Neutrophil (primary cell): ENCODE results near the gene ABCD4.

Experiments used
- H3K27ac ChIP-seq: fragments of 200-600 bp; sonication (generic); 2 replicates; pipeline ENCODE4 v1.5.1; 2016; ENCODE audit warnings: mild to moderate bottlenecking, moderate library complexity
- H3K27me3 ChIP-seq: fragments of 200-600 bp; sonication (generic); 2 replicates; pipeline ENCODE4 v1.6.0; 2016; ENCODE audit warnings: mild to moderate bottlenecking
- H3K36me3 ChIP-seq: fragments of 200-600 bp; sonication (generic); 2 replicates; pipeline ENCODE4 v1.5.1; 2017
- H3K4me1 ChIP-seq, 2 experiments: fragments of 200-600 bp in 1 of 2; sonication (generic) in 1 of 2; 1 replicate in 1 of 2; 2 replicates in 1 of 2; pipeline versions ENCODE4 v1.5.1 to v1.6.1; 2013 to 2016; ENCODE audit warnings: low read depth in 1 of 2, low read length in 1 of 2, mild to moderate bottlenecking in 1 of 2, moderate library complexity in 1 of 2; ENCODE audit not compliant: control insufficient read depth in 1 of 2, insufficient read depth in 1 of 2
- H3K4me3 ChIP-seq, 2 experiments: fragments of 200-600 bp in 1 of 2; sonication (generic) in 1 of 2; 1 replicate in 1 of 2; 2 replicates in 1 of 2; pipeline ENCODE4 v1.5.1; 2013 to 2016; ENCODE audit warnings: low read depth in 1 of 2, low read length in 1 of 2, mild to moderate bottlenecking in 1 of 2, moderate library complexity in 1 of 2
- H3K9me3 ChIP-seq: fragments of 200-600 bp; sonication (generic); 2 replicates; pipeline ENCODE4 v1.5.1; 2016
- CTCF ChIP-seq: fragments of 200-600 bp; sonication (generic); IDR thresholded peaks from 2 replicates; pipeline ENCODE4 v1.5.1; 2016; ENCODE audit warnings: antibody characterized with exemption

Gene ABCD4

GRCh38 chr14:74312161-74312560 lies 9.4 kb upstream of the ABCD4 start:
- Histone ChIP-seq H3K27ac (no peak overlapping the region), H3K4me3 (no peak overlapping the region), H3K36me3 (no peaks in the 10 kb centered on the region), H3K27me3 (no peaks in the 10 kb centered on the region), H3K4me1 (no peaks in the 10 kb centered on the region), H3K9me3 (no peaks in the 10 kb centered on the region)
- TF ChIP-seq CTCF: no peak

GRCh38 chr14:74309125-74310022 lies 6.6 kb upstream of the ABCD4 start:
- no peak for TF ChIP-seq CTCF
- Histone ChIP-seq H3K4me3 (no peak overlapping the region), H3K4me1 (no peaks in the 10 kb centered on the region), H3K27me3 (no peaks in the 10 kb centered on the region), H3K36me3 (no peaks in the 10 kb centered on the region), H3K9me3 (no peaks in the 10 kb centered on the region), H3K27ac (no peak overlapping the region)

GRCh38 chr14:74308695-74309094 lies 6.0 kb upstream of the ABCD4 start:
- Histone ChIP-seq H3K27me3 (no peaks in the 10 kb centered on the region), H3K4me1 (no peaks in the 10 kb centered on the region), H3K4me3 (no peak overlapping the region), H3K9me3 (no peaks in the 10 kb centered on the region), H3K36me3 (no peaks in the 10 kb centered on the region), H3K27ac (no peak overlapping the region)
- TF ChIP-seq CTCF: no peak

DNA sequence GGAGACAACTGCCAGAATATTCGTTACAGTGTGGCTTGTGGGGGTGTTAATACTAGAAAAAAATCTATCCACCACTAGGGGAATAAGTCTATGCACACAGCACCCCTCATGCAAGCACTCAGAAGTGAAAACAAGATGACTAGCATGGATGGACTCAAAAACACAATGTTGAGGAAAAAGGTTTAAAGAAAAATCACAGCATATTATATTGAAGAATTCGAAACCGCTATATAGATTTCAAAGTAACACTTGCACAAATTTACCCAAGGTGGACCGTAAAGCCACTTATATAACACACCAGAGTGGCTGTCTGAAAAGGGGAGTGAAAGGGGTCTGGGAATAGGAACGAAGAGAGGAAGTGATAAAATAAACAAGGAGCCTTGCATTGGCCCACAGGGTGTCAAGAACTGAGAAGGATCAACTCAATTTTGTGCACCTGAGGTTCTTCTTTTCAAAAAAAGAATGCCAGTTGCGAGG lies 544 bp downstream of the ABCD4 start:
- Histone ChIP-seq H3K4me3 (peak overlapping the region; percentile 64 to 79), H3K9me3 (no peaks in the 10 kb centered on the region), H3K4me1 (peaks cover 9 to 14% of the 10 kb centered on the region in 2 experiments), H3K36me3 (peaks cover 24% of the 10 kb centered on the region), H3K27ac (peak overlapping the region; percentile 70), H3K27me3 (no peaks in the 10 kb centered on the region)
- no peak for TF ChIP-seq CTCF

GRCh38 chr14:74301594-74302151 lies 1.1 kb downstream of the ABCD4 start:
- Histone ChIP-seq H3K4me1 (peaks cover 9 to 14% of the 10 kb centered on the region in 2 experiments), H3K27me3 (no peaks in the 10 kb centered on the region), H3K27ac (peak overlapping the region; percentile 70), H3K9me3 (no peaks in the 10 kb centered on the region), H3K36me3 (peaks cover 29% of the 10 kb centered on the region), H3K4me3 (peak overlapping the region; percentile 64 to 79)
- no peak for TF ChIP-seq CTCF
